Measurements from ENCODE around the gene HLA-DMB.
"Not testable (repeated sequence)": the region's sequence is repeated elsewhere in the genome, so short reads cannot be mapped to it uniquely, and the experiment has no call there.

The HLA-DMB gene

GRCh38 chr6:32950010-32950409 lies 9.2 kb upstream of the HLA-DMB start:
- no peak for DNase-seq (ENCODE audit: low spot score)

- no peak for DNase-seq (ENCODE audit: low spot score)
Measured at GRCh38 chr6:32949113-32949512, 8.3 kb upstream of the HLA-DMB start.

- no peak for DNase-seq (ENCODE audit: low spot score)
Measured at GRCh38 chr6:32947552-32948465, 7.0 kb upstream of the HLA-DMB start.

GRCh38 chr6:32946893-32947292 lies 6.1 kb upstream of the HLA-DMB start:
- DNase-seq (ENCODE audit: low spot score) = no peak

GRCh38 chr6:32945953-32946352 lies 5.1 kb upstream of the HLA-DMB start:
- no peak for DNase-seq (ENCODE audit: low spot score)

GRCh38 chr6:32945108-32945760 lies 4.4 kb upstream of the HLA-DMB start:
- no peak for DNase-seq (ENCODE audit: low spot score)

- peak; percentile 83 for DNase-seq (ENCODE audit: low spot score)
Measured at GRCh38 chr6:32943864-32944649, 3.2 kb upstream of the HLA-DMB start.

GRCh38 chr6:32942555-32943123 lies 1.8 kb upstream of the HLA-DMB start:
- DNase-seq (ENCODE audit: low spot score) = not testable (repeated sequence)

- no peak for DNase-seq (ENCODE audit: low spot score)
Measured at GRCh38 chr6:32941214-32941768, 463 bp upstream of the HLA-DMB start.

- no peak for DNase-seq (ENCODE audit: low spot score)
Measured at GRCh38 chr6:32938494-32938893, 2.3 kb downstream of the HLA-DMB start.

- DNase-seq (ENCODE audit: low spot score) = peak; percentile 73
Measured at GRCh38 chr6:32937230-32937633, 3.6 kb downstream of the HLA-DMB start.

GRCh38 chr6:32936239-32937152 lies 4.3 kb downstream of the HLA-DMB start:
- DNase-seq (ENCODE audit: low spot score) = peak; percentile 65

- DNase-seq (ENCODE audit: low spot score) = no peak
Measured at GRCh38 chr6:32935551-32936238, 5.1 kb downstream of the HLA-DMB start.

GRCh38 chr6:32933661-32934085 lies 7.2 kb downstream of the HLA-DMB start:
- peak; percentile 80 for DNase-seq (ENCODE audit: low spot score)

- DNase-seq (ENCODE audit: low spot score) = no peak
Measured at GRCh38 chr6:32932132-32932868, 8.5 kb downstream of the HLA-DMB start.

- DNase-seq (ENCODE audit: low spot score) = no peak
Measured at GRCh38 chr6:32931211-32931610, 9.6 kb downstream of the HLA-DMB start.

GRCh38 chr6:32922083-32922482 lies 18.7 kb downstream of the HLA-DMB start:
- no peak for DNase-seq (ENCODE audit: low spot score)

- DNase-seq (ENCODE audit: low spot score) = no peak
Measured at GRCh38 chr6:32920715-32921114, 20.1 kb downstream of the HLA-DMB start.

- no peak for DNase-seq (ENCODE audit: low spot score)
Measured at GRCh38 chr6:32912951-32913350, 27.9 kb downstream of the HLA-DMB start.
